DND-41 (cell line): ENCODE results near the gene MCCC1.

Experiments used
- ATAC-seq: fragments of 200-7000 bp; cut with Tn5 transposase; 3 replicates; pipeline ENCODE4 v1.9.1; 2021; ENCODE audit warnings: low read depth; ENCODE audit not compliant: insufficient read depth
- DNase-seq: peaks from one replicate; pipeline ENCODE4 v3.0.0-alpha.2; 2020
- H2AFZ ChIP-seq: 2 replicates; pipeline ENCODE4 v1.6.0; 2012; ENCODE audit warnings: low read depth, low read length
- H3K27ac ChIP-seq: 2 replicates; pipeline ENCODE4 v1.5.1; 2012; ENCODE audit warnings: low read length, inconsistent platforms
- H3K27me3 ChIP-seq: fragments of 200-600 bp; sonication (generic); 2 replicates; pipeline ENCODE4 v1.6.0; 2012; ENCODE audit warnings: low read length, mild to moderate bottlenecking, inconsistent platforms; ENCODE audit not compliant: insufficient read depth, poor library complexity
- H3K36me3 ChIP-seq: 2 replicates; pipeline ENCODE4 v1.5.1; 2012; ENCODE audit warnings: low read length, inconsistent platforms; ENCODE audit not compliant: insufficient read depth
- H3K4me1 ChIP-seq: 2 replicates; pipeline ENCODE4 v1.5.1; 2012; ENCODE audit warnings: mild to moderate bottlenecking, low read length; ENCODE audit not compliant: insufficient read depth
- H3K4me2 ChIP-seq: 2 replicates; pipeline ENCODE4 v1.6.0; 2012; ENCODE audit warnings: mild to moderate bottlenecking, moderate library complexity, low read length, inconsistent platforms; ENCODE audit not compliant: insufficient read depth
- H3K4me3 ChIP-seq, 2 experiments: fragments of 200-600 bp in 1 of 2; shearing (Covaris generic) in 1 of 2; 2 replicates each; pipeline ENCODE4 v1.5.1; 2012 to 2016; ENCODE audit warnings: inconsistent platforms in 2 of 2, low read length in 2 of 2, mild to moderate bottlenecking in 2 of 2, low read depth in 1 of 2, moderate library complexity in 1 of 2
- H3K79me2 ChIP-seq: 2 replicates; pipeline ENCODE4 v1.6.0; 2012; ENCODE audit warnings: low read length, inconsistent platforms; ENCODE audit not compliant: insufficient read depth
- H3K9ac ChIP-seq: 2 replicates; pipeline ENCODE4 v1.6.0; 2012; ENCODE audit warnings: low read depth, mild to moderate bottlenecking, inconsistent platforms, low read length, moderate library complexity
- H3K9me3 ChIP-seq: 2 replicates; pipeline ENCODE4 v1.5.1; 2012; ENCODE audit warnings: low read length, moderate library complexity, mild to moderate bottlenecking, inconsistent platforms; ENCODE audit not compliant: insufficient read depth, severe bottlenecking
- H4K20me1 ChIP-seq: 2 replicates; pipeline ENCODE4 v1.6.0; 2012; ENCODE audit warnings: low read length; ENCODE audit not compliant: insufficient read depth
- EZH2 ChIP-seq: IDR thresholded peaks from 3 replicates; pipeline ENCODE4 v1.6.1; 2012; ENCODE audit warnings: borderline replicate concordance, low read depth, mild to moderate bottlenecking, moderate library complexity, low read length, inconsistent platforms; ENCODE audit not compliant: severe bottlenecking
- TF ChIP-seq, protein P1 (sequence below): IDR thresholded peaks from 2 replicates; pipeline ENCODE4 v1.5.1; 2012; ENCODE audit warnings: borderline replicate concordance, low read length, moderate library complexity, mild to moderate bottlenecking; ENCODE audit not compliant: poor library complexity, severe bottlenecking; ENCODE audit errors: extremely low read depth

Gene MCCC1

GRCh38 chr3:183099026-183099837 lies at the start of gene MCCC1:
Gene MCCC1, minus strand, starts transcription at chr3:183099496. Its CDS starts 56 bp downstream, at chr3:183099440.
- TF ChIP-seq, protein P1, sequence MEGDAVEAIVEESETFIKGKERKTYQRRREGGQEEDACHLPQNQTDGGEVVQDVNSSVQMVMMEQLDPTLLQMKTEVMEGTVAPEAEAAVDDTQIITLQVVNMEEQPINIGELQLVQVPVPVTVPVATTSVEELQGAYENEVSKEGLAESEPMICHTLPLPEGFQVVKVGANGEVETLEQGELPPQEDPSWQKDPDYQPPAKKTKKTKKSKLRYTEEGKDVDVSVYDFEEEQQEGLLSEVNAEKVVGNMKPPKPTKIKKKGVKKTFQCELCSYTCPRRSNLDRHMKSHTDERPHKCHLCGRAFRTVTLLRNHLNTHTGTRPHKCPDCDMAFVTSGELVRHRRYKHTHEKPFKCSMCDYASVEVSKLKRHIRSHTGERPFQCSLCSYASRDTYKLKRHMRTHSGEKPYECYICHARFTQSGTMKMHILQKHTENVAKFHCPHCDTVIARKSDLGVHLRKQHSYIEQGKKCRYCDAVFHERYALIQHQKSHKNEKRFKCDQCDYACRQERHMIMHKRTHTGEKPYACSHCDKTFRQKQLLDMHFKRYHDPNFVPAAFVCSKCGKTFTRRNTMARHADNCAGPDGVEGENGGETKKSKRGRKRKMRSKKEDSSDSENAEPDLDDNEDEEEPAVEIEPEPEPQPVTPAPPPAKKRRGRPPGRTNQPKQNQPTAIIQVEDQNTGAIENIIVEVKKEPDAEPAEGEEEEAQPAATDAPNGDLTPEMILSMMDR, result no peak
- no peak for TF ChIP-seq EZH2
- ATAC-seq (peak; percentile 99), DNase-seq (peak; percentile 99)
- Histone ChIP-seq H3K79me2 (peaks cover 25% of the 10 kb centered on the region), H3K4me1 (peaks cover 23% of the 10 kb centered on the region), H3K9me3 (no peaks in the 10 kb centered on the region), H3K27me3 (no peaks in the 10 kb centered on the region), H3K4me3 (peak within 1 kb of the TSS; percentile 61 to 80), H3K9ac (peak within 1 kb of the TSS; percentile 65), H3K27ac (peak within 1 kb of the TSS; percentile 75), H4K20me1 (no peaks in the 10 kb centered on the region), H3K36me3 (peaks cover 4% of the 10 kb centered on the region; the same call in 1 of the 2 replicates), H3K4me2 (peak within 1 kb of the TSS; percentile 82), H2AFZ (peak within 1 kb of the TSS; percentile 83)

DNA sequence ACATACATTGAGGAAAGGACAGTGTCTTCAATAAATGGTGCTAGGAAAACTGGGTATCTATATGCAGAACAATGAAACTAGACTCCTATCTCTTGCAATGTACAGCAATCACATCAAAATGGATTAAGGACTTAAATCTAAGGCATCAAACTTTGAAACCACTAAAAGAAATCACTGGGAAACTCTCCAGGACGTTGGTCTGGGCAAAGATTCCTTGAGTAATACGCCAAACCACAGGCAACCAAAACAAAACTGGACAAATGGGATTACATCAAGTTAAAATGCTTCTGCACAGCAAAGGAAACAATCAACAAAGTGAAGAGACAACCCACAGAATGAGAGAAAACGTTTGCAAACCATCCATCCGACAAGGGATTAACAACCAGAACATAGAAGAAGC lies 48.8 kb upstream of the MCCC1 start:
- no peaks in the 10 kb centered on the region for H3K9me3 ChIP-seq
- no peak overlapping the region for H3K9ac ChIP-seq
- no peak overlapping the region for H3K4me3 ChIP-seq
- no peaks in the 10 kb centered on the region for H3K36me3 ChIP-seq
- no peak for TF ChIP-seq EZH2
- TF ChIP-seq, protein P1, result no peak
- peaks cover 5% of the 10 kb centered on the region for H3K27me3 ChIP-seq
- no peak overlapping the region for H3K4me2 ChIP-seq
- no peak overlapping the region for H3K27ac ChIP-seq
- ATAC-seq (no peak), DNase-seq (no peak)
- no peaks in the 10 kb centered on the region for H3K79me2 ChIP-seq
- no peaks in the 10 kb centered on the region for H3K4me1 ChIP-seq
- H2AFZ ChIP-seq, result no peak overlapping the region
- H4K20me1 ChIP-seq, result no peaks in the 10 kb centered on the region

DNA sequence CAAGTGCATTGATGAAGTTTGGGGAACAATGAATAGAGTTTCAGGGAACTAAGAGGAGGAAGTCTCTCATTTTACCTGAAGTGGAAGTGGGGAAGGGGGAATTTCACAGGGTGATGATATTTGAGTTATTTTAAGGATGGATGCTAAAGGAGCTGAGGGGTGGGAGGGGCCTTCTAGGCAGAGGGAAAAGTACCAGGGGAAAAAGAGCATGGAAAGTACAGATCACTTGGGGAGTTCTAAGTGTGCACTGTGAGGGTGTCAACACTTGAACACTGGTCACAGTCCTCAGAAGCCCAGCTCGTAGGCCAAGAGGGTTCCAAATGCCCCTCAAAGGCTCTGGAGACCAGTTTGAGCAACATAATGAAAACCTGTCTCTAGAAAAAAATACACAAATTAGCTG lies 45.1 kb upstream of the MCCC1 start:
- H3K4me2 ChIP-seq, result no peak overlapping the region
- DNase-seq, result no peak

More for the DNA sequence above, 45.1 kb upstream of the MCCC1 start:
- Histone ChIP-seq H3K27ac (no peak overlapping the region), H3K27me3 (peaks cover 5% of the 10 kb centered on the region), H2AFZ (no peak overlapping the region), H4K20me1 (no peaks in the 10 kb centered on the region), H3K9me3 (no peaks in the 10 kb centered on the region), H3K9ac (no peak overlapping the region), H3K36me3 (no peaks in the 10 kb centered on the region), H3K4me1 (no peaks in the 10 kb centered on the region), H3K79me2 (no peaks in the 10 kb centered on the region), H3K4me3 (no peak overlapping the region)
- ATAC-seq, result no peak
- TF ChIP-seq EZH2, result no peak
- TF ChIP-seq, protein P1, result no peak
